Natural killer cell (primary cell): ENCODE results near the gene ZSCAN2. TPM values are rescaled to one million over a fixed set of nuclear protein-coding genes. Genes with fewer than 3 reads are reported as not detected.

Experiments used
- ATAC-seq, 3 donors: fragments of 150-1000 bp in 2 of 3; fragments of 200-7000 bp in 1 of 3; cut with Tn5 transposase; 1 replicate in 1 of 3; 2 replicates in 2 of 3; pipeline ENCODE4 v1.10.0; 2021; ENCODE audit warnings: mild to moderate bottlenecking in 2 of 3, moderate library complexity in 2 of 3
- DNase-seq, 2 donors: peaks; one replicate each; pipeline versions ENCODE4 v3.0.0 to v3.0.0-alpha.2; 2013 to 2021; ENCODE audit warnings: mixed read lengths in 1 of 2
- H3K27ac ChIP-seq: one replicate; pipeline ENCODE4 v1.5.1; 2013; ENCODE audit warnings: mild to moderate bottlenecking, low read length
- H3K27me3 ChIP-seq: one replicate; pipeline ENCODE4 v1.6.1; 2013; ENCODE audit warnings: low read length; ENCODE audit not compliant: control insufficient read depth, insufficient read depth
- H3K36me3 ChIP-seq: one replicate; pipeline ENCODE4 v1.6.1; 2013; ENCODE audit warnings: low read length; ENCODE audit not compliant: control insufficient read depth, insufficient read depth
- H3K4me1 ChIP-seq: one replicate; pipeline ENCODE4 v1.6.1; 2013; ENCODE audit warnings: low read length; ENCODE audit not compliant: control insufficient read depth, insufficient read depth
- H3K4me3 ChIP-seq: one replicate; pipeline ENCODE4 v1.5.1; 2013; ENCODE audit warnings: low read length
- H3K9me3 ChIP-seq: one replicate; pipeline ENCODE4 v1.6.1; 2013; ENCODE audit warnings: low read length; ENCODE audit not compliant: control insufficient read depth, insufficient read depth
- H3K27ac Mint-ChIP-seq, 2 donors: one replicate each; pipeline ENCODE4 v1.8.0; 2022; ENCODE audit warnings: mild to moderate bottlenecking in 2 of 2, mixed read lengths in 2 of 2, moderate library complexity in 1 of 2
- H3K27me3 Mint-ChIP-seq, 2 donors: one replicate each; pipeline ENCODE4 v1.8.0; 2022; ENCODE audit warnings: low read depth in 2 of 2, mixed read lengths in 2 of 2
- H3K36me3 Mint-ChIP-seq: one replicate; pipeline ENCODE4 v1.8.0; 2022; ENCODE audit warnings: mixed read lengths
- H3K4me1 Mint-ChIP-seq, 2 donors: one replicate each; pipeline ENCODE4 v1.8.0; 2022; ENCODE audit warnings: mixed read lengths in 2 of 2
- H3K4me3 Mint-ChIP-seq: one replicate; pipeline ENCODE4 v1.8.0; 2022; ENCODE audit warnings: mild to moderate bottlenecking, moderate library complexity, mixed read lengths
- H3K9me3 Mint-ChIP-seq, 2 donors: one replicate each; pipeline ENCODE4 v1.8.0; 2022; ENCODE audit warnings: mixed read lengths in 2 of 2
- CTCF ChIP-seq: fragments of 200-600 bp; IDR thresholded peaks from one replicate; pipeline ENCODE4 v1.8.0; 2022; ENCODE audit warnings: antibody characterized with exemption
- WGBS: methylation state at CpG from one replicate; pipeline ENCODE4 v1.1.7; 2013; ENCODE audit warnings: missing lambda C conversion rate; ENCODE audit not compliant: insufficient coverage; 5-methylcytosine and 5-hydroxymethylcytosine counted together
- intact Hi-C: fragments of 100-400 bp; cut with micrococcal nuclease; formaldehyde crosslinking; loops from one replicate; pipeline ENCODE4 v1.14.2; 2022
- total RNA-seq, 4 donors: library from RNA; stranded (reverse); fragments of 120-200 nt in 1 of 4; gene quantifications; one replicate each; pipeline versions ENCODE4 v1.2.3 to v1.2.4, GENCODE V29; 2013 to 2022

Gene ZSCAN2
- total RNA-seq, 3 donors from 2014 or later (not counting 1 experiment from before 2014, with no cell fraction given), result 5.0 to 8.3 (median 5.5) TPM

GRCh38 chr15:84631706-84632272 is 31.0 kb downstream of the ZSCAN2 start:
- DNase-seq (no peak), ATAC-seq (no peak)
- WGBS, result 45% methylated on average over 7 of the region's 7 CpGs
- H3K4me1 ChIP-seq, result peaks cover 29% of the 10 kb centered on the region
- Mint-ChIP-seq H3K27ac (peak overlapping the region; percentile 97 to 99), H3K36me3 (no peaks in the 10 kb centered on the region), H3K4me3 (peak overlapping the region; percentile 99), H3K27me3 (no peaks in the 10 kb centered on the region), H3K4me1 (peaks cover 44 to 45% of the 10 kb centered on the region in 2 donors), H3K9me3 (no peaks in the 10 kb centered on the region)
- no peak for TF ChIP-seq CTCF
- H3K27ac ChIP-seq, result peak overlapping the region; percentile 77
- peak overlapping the region; percentile 53 for H3K4me3 ChIP-seq
- no peaks in the 10 kb centered on the region for H3K27me3 ChIP-seq
- H3K36me3 ChIP-seq, result no peaks in the 10 kb centered on the region
- intact Hi-C loops, result loop anchor here (1.0 to 5.0 kb wide), 3 partner anchors 23 to 351 kb away; partner anchors contain the start of genes PDE8A and WDR73
- no peaks in the 10 kb centered on the region for H3K9me3 ChIP-seq

GRCh38 chr15:84633311-84634227 is 32.8 kb downstream of the ZSCAN2 start:
- no peaks in the 10 kb centered on the region for H3K27me3 Mint-ChIP-seq
- H3K27ac Mint-ChIP-seq, result peak overlapping the region; percentile 88 to 95
- H3K9me3 Mint-ChIP-seq, result no peaks in the 10 kb centered on the region
- Histone ChIP-seq H3K27ac (peak overlapping the region; percentile 74), H3K27me3 (no peaks in the 10 kb centered on the region), H3K36me3 (peaks cover 7% of the 10 kb centered on the region), H3K4me3 (peak overlapping the region; percentile 47), H3K9me3 (no peaks in the 10 kb centered on the region), H3K4me1 (peaks cover 29% of the 10 kb centered on the region)
- peak overlapping the region; percentile 99 for H3K4me3 Mint-ChIP-seq
- H3K36me3 Mint-ChIP-seq, result peaks cover 7% of the 10 kb centered on the region
- intact Hi-C loops, result loop anchor here (5.0 kb wide), 1 partner anchor 349 kb away; the partner anchor contains the start of gene PDE8A
- DNase-seq (peak; percentile 55 to 79), ATAC-seq (peak; percentile 39 to 73 (median 57))
- peaks cover 44 to 45% of the 10 kb centered on the region in 2 donors for H3K4me1 Mint-ChIP-seq
- no peak for TF ChIP-seq CTCF
- WGBS, result under 1% methylated on average over 105 of the region's 105 CpGs

- H3K4me3 Mint-ChIP-seq, result peak overlapping the region; percentile 87
- Histone ChIP-seq H3K27me3 (no peaks in the 10 kb centered on the region), H3K4me3 (peak overlapping the region; percentile 29), H3K9me3 (no peaks in the 10 kb centered on the region), H3K36me3 (peaks cover 10% of the 10 kb centered on the region), H3K4me1 (peaks cover 29% of the 10 kb centered on the region), H3K27ac (peak overlapping the region; percentile 36)
- 34% methylated on average over 21 of the region's 23 CpGs for WGBS
- H3K9me3 Mint-ChIP-seq, result no peaks in the 10 kb centered on the region
- TF ChIP-seq CTCF, result no peak
- ATAC-seq, result no peak
- peak overlapping the region; percentile 88 to 95 for H3K27ac Mint-ChIP-seq
- H3K4me1 Mint-ChIP-seq, result peaks cover 44 to 45% of the 10 kb centered on the region in 2 donors
- no peaks in the 10 kb centered on the region for H3K27me3 Mint-ChIP-seq
- peak in 1 of 2 donors; percentile 22 for DNase-seq
- intact Hi-C loops, result loop anchor here (5.0 kb wide), 1 partner anchor 348 kb away; the partner anchor contains the start of gene PDE8A
- H3K36me3 Mint-ChIP-seq, result peaks cover 7% of the 10 kb centered on the region
These were observed 33.5 kb downstream of the ZSCAN2 start for GRCh38 chr15:84634228-84634837.
